HG03280 (cell line): ENCODE results near the gene EVL.
"Not testable (repeated sequence)": the region's sequence is repeated elsewhere in the genome, so short reads cannot be mapped to it uniquely, and the experiment has no call there.

ENCODE experiments used
- ATAC-seq: cut with Tn5 transposase; IDR thresholded peaks from one replicate; pipeline ENCODE4 v1.9.1; 2021; ENCODE audit warnings: mild to moderate bottlenecking, moderate library complexity; ENCODE audit not compliant: unreplicated experiment

The EVL gene

DNA sequence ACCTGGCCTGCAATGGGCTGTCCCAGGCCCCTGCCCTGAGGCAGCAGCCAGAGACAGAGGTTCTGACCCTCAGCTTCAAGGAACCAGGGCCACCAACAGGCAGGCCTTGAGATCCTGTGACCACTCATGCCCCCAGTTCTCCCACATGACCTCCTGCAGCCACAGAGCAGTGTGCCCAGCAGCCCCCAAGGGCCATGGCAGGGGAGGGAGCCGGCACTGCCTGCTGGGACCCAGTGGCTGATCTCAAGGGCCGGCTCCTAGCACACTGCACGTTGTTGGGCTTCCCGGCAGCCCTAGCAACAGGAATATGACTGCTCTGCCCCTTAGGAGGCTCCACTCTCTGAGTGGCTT, 79.4 kb downstream of the EVL start:
- no peak for ATAC-seq

GRCh38 chr14:100144996-100145646, 79.9 kb downstream of the EVL start:
- no peak for ATAC-seq

DNA sequence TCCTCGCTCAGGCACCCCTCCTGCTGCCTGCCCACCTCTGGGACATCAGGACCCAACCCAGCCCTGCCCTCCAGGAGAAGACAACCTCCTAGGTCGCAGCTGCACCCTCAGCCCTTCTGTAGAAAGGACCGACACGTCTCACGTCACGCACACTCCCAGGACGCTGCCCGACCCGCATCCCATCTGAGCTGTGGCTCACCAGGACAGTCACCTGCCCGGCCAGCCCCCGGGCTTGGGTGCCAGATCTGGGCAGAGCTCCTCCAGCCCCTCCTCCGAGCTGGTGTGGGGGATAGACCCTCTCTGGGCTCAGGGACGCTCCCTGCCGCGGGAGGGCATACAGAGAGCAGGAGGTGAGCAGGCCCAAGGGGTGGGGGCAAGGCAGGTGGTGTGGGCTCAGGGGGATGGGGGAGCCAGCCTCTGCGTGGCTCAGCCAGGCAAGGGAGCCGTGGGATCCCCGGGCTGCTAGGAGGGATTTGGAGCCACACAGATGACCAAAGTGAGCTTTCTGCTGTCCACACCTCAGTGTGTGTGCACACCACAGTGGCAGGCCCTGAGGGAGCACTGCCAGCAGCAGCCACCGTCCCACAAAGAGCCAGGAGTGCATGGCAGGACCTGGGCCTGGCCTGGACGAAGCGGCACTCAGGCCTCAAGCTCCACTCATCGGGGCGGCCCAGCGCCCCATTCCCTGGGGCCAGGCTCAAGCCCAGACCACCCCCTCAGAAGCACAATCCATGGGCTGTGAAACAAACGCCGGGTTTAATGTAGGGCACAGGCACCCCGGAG, 80.7 kb downstream of the EVL start:
- no peak for ATAC-seq

- no peak for ATAC-seq
Observed at GRCh38 chr14:100146531-100147091, 81.4 kb downstream of the EVL start.

- no peak for ATAC-seq
Observed at GRCh38 chr14:100147181-100147631, 82.0 kb downstream of the EVL start.

DNA sequence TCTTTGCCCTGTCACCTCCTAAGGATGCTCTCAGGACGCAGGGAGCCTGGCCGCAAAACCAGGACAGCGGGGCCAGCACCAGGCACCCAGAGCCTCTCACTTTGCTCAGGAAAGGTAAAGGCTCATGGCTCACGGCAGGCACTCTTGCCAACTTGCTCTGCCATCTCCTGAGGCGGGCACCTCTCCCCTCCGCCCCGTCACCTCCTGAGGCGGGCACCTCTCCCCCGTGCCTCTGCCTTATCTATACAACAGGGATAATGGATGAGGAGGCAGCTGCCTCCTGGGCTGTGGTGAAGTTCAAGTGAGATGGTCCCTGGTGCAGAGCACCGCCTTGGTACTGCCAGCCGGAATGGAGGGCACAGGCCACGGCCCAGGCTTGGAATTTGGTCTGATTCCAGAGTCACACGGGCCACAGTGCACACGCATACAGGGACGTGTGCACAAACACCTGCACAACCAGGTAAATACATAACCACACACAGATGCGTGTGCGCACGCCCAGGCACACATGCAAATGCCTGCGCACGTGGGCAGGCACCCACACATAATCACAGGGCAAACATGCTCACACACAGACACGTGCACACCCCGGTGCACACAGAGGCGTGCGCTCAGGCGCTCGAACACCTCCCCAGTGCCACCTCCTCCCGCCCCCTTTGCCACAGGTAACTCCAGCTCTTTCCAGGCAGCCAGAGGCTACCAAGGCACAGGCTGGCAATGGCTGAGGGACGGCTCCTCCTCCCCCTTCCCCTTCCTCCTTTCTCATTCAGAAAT, 82.7 kb downstream of the EVL start:
- ATAC-seq: no peak

- no peak for ATAC-seq
Observed at GRCh38 chr14:100148837-100149731, 83.9 kb downstream of the EVL start.

DNA sequence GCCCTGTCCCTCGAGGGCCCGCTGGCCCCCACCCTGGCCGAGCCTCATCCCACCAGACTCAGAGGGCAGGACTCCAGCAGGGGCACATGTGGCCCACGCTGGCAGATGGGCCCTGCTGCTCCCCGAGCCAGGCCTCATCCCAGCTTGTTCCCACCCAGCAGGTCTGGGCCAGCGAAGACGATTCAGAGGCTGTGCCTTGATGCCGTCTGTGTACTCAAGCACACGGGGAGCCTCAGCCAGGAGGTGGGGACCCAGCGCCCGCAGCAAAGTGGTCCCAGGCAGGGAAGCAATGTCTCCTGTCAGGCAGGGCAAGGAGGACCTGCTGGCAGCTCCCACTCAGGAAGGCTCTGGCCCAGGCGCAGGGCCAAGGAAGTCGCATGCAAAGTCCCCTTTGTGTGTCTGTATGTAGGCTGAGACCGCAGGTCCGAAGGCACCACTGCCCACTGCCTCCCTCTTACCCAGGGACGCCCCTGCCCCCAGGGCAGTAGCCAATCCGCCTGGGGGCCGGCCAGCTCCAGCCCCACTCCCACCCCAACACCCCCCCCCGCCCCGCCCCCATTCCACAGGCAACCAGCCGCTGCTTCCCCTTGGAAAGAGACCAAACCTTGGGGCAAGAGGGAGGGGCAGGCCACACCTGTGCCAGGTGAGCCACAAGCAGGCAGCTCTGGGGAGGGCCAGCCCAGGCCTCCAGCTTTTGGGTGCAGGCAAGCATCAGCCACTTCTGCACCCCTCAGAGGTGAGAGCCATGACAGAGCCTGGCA, 84.8 kb downstream of the EVL start:
- no peak for ATAC-seq

GRCh38 chr14:100150932-100151587, 85.8 kb downstream of the EVL start:
- ATAC-seq: no peak

DNA sequence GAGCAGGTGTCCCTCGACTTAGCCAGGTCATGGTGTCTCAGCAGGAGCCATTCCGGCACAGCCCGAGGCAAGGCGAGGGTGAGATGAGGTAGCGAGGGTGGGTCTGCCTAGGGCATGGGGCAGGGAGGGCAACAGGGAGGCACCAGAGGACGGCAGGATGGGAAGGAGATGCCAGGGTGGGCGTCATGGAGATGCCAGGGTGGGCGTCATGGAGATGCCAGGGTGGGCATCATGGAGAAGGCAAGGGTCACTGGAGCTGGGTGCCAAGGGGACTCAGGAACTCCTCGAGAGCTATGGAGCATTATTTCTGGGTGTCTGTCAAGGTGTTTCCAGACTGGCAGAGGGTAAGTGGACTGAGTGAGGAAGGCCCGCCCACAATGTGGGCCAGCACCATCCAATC, 86.9 kb downstream of the EVL start:
- no peak for ATAC-seq

DNA sequence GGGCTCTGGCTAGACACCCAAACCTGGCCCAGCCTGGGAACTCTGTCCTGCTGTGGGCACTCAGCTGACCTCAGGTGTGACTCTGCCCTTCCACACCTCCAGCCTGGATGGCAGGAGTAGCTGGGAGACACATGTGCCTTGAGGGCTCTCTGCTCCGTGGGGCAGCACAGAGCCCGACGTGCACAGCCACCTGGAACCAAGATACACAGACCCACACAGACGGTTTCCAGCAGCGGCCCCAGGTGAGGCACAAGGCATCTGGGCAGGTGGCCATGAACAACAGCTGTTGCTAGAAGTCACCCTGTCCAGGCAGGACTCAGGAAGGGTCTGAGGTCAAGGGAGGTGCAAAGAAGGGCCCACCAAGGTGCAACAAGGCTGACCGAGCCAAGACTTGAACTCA, 88.3 kb downstream of the EVL start:
- no peak for ATAC-seq

GRCh38 chr14:100155049-100155621, 89.9 kb downstream of the EVL start:
- ATAC-seq: no peak

DNA sequence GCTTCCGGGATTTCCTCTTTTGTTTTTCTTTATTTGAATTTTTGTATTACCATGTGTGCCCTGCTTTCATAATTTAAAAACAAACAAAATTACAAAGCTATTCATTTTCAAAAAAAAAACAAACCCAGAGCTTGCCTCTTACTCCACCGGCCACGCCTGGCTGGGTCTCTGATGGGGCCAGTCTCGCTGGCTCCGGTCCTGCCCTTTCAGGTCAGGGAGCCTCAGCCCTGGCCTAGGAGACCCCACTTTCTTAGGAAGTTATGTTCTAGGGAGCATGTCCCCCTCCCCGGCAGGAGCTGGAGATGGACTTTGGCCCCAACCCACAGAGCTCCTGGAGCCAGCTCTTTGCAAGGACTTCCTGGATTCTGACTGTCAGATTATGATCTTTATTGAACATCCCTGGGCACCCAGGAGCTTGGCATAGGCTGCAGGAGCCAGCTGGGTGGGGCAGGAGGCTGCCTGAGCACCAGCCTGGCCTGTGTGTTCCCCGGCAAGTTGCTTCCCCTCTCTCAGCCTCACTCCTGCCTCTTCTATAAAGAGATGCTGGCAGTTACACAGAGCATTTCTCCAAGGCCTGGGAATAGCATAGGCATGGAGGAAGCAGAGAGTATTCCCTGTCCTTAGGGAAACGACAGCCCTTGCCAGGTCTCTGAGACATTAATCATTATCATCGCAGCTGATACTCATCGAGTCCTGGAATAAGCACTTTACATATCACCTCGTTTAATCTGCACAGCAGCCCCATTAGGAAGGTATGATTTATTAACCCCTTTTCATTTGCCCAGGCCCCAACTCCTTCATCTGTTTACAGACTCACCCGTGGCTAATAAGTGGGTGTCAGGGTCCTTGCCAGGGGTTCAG, 90.8 kb downstream of the EVL start:
- ATAC-seq: no peak

- ATAC-seq: no peak
Observed at GRCh38 chr14:100156776-100157175, 91.6 kb downstream of the EVL start.

- not testable (repeated sequence) for ATAC-seq
Observed at GRCh38 chr14:100157548-100158232, 92.5 kb downstream of the EVL start.

- no peak for ATAC-seq
Observed at GRCh38 chr14:100158566-100159093, 93.4 kb downstream of the EVL start.
